ENCODE measurements around the gene CD63. TPM values are rescaled to one million over a fixed set of nuclear protein-coding genes. Genes with fewer than 3 reads are reported as not detected.

Gene CD63
- total RNA-seq, 1 experiment from 2014 or later: 409 TPM

GRCh38 chr12:55742719-55743405 lies 14.1 kb upstream of the CD63 start, which contains the start of gene GDF11 (continued):
- TF ChIP-seq IRF2 (CRISPR knock-in tag; IDR thresholded peaks at IDR 0.05; ENCODE audit: borderline replicate concordance, low read depth) (no peak), E2F1 (CRISPR knock-in tag; IDR thresholded peaks at IDR 0.05) (no peak), JUN (CRISPR knock-in tag; IDR thresholded peaks at IDR 0.05) (no peak), ZNF396 (CRISPR knock-in tag; IDR thresholded peaks at IDR 0.05; ENCODE audit: borderline replicate concordance) (no peak), ZNF281 (CRISPR knock-in tag; IDR thresholded peaks at IDR 0.05) (no peak), NFYB (CRISPR knock-in tag; conservative IDR thresholded peaks at IDR 0.05; ENCODE audit: low read depth) (no peak), ZNF138 (CRISPR knock-in tag; conservative IDR thresholded peaks at IDR 0.05) (no peak), NR2C2 (CRISPR knock-in tag; IDR thresholded peaks at IDR 0.05) (no peak)

- ChIA-PET POLR2A (interaction anchor here (0.5 to 4.0 kb wide), 7 partner anchors 13 to 637 kb away, joined by 3 to 19 read pairs (median 4); partner anchors contain the start of genes CD63, ORMDL2 and SARNP), CTCF (interaction anchor here (0.5 to 3.2 kb wide), 7 partner anchors 12 to 1248 kb away, joined by 3 to 12 read pairs (median 4); partner anchors contain the start of genes ORMDL2, SARNP and SUOX)
- Mint-ChIP-seq H3K4me3 (peak overlapping the region; percentile 70), H3K4me1 (peaks cover 46% of the 10 kb centered on the region), H3K27me3 (ENCODE audit: low read depth) (peaks cover 2% of the 10 kb centered on the region; the same call in 1 of the 2 replicates), H3K36me3 (no peaks in the 10 kb centered on the region), H3K27ac (peak overlapping the region; percentile 82), H3K9me3 (no peaks in the 10 kb centered on the region)
- TF ChIP-seq SOX15 (CRISPR knock-in tag; IDR thresholded peaks at IDR 0.05) (no peak), CTCF (IDR thresholded peaks at IDR 0.05) (no peak), NR1H2 (CRISPR knock-in tag; IDR thresholded peaks at IDR 0.05) (no peak), ZNF219 (CRISPR knock-in tag; IDR thresholded peaks at IDR 0.05; ENCODE audit: borderline replicate concordance) (no peak), AFF4 (CRISPR knock-in tag; IDR thresholded peaks at IDR 0.05; ENCODE audit: borderline replicate concordance) (no peak)
- no peak for DNase-seq (ENCODE audit: low spot score)
- no peak for ATAC-seq
Measured at GRCh38 chr12:55741931-55742680, 13.3 kb upstream of the CD63 start.

Measured in WTC11 (cell line).